HG03439 (cell line): ENCODE data around the gene AGBL1.

ENCODE experiments used
- ATAC-seq: cut with Tn5 transposase; IDR thresholded peaks from one replicate; pipeline ENCODE4 v1.9.1; 2021; ENCODE audit warnings: mild to moderate bottlenecking, moderate library complexity; ENCODE audit not compliant: unreplicated experiment

The AGBL1 gene

DNA sequence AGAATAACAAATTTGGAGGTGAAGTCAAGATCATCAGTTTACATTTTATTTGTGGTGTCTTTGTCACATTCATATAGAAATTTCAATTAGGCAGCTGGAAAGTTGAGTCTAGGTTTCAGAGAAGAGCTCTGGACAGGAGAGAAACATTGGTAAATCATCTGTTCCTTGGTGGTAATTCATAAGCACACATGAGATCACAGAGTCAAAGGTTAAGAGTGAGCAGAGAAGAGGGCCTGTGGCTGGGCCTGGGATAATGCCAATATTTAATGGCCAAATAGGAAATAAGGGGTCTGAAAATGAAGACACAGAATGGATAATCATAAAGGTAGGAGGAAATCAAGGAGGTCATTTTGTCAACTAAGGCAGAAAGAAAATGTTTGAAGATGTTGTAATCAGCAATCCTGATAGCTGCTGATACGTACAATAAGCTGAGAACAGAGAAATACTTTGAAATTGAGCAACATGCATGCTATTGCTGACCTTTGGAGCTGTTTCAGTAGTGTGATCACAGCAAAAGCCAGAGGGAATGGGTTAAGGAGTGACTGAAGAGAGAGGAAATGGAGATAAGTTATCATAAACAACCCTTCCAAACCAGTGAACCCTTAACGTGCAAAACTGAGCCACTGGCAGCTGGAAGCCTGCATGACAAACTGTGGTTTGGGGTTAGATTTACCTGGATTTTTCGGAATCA lies 692.8 kb downstream of the AGBL1 start:
- ATAC-seq, result no peak

DNA sequence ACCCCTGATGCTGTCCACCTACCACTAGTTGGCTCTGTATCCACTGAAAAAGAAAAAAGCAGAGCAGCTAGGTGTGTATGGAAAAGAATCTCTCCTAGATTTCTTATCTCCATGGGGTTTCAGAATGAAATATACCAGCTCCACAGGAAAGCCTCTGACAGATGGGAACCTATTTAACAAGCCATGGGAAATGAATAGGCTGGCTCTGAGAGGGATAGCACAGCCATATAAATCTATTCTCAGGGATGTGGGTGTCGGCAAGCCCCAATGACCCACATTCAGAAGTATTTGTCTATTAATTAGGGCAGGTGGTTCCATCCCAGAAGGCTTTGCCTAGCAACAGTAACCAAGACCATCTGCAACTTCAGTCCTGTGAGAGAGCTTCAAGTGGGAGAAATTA lies 694.1 kb downstream of the AGBL1 start:
- no peak for ATAC-seq

DNA sequence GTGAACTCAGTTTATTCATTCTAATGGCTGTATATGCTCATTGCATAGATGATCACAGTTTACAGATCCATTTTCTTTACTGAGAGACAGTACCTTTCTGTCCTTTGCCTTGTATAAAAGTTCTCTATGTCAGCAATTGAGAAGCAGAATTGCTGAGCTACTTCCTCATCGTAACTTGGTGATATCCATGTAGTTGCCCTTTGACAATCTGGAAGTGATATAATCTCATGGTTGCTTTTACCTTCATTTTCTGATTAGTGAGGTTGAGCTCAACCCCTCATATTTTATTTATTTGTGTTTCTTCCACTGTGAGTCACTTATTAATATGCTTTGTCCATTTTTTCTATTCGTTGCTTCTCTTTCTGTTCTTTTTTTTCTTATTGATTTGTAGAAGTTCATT lies 696.5 kb downstream of the AGBL1 start:
- ATAC-seq, result no peak

DNA sequence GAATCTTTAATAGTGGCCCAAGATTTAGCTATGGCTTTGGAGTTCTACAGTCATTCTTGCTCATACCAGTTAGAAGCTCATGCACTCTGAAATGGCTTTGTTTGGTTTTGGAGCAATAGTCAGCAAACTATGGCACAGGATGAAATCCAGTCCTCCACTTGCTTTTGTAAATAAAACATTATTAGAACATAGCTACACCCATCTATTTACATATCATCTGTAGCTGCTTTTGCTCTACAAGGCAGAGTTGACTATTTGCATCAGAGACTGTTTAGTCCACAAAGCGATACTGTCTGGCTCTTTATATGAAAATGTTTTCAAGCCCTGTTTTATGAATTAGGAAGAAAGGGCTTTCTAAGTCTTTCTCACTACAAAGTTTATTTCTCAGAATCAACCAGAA lies 716.9 kb downstream of the AGBL1 start:
- ATAC-seq, result no peak

DNA sequence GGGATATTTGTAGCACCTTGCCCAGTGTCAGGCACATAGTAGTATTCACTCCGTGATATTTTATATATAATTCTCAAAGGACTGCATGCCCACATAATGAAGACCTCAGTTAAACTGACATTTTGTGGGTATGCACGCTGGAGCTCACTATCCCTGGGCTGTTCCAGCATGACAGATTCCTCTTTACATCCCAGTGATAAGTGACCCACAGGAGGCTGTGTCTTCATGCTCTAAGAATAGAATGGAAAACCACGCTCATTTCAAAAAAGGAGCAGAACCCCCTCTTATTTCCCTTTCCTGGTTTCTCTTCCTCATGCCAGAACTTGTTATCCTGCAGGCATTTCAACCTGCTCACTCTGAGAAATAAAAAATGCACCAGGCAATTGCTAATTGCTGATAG lies 717.5 kb downstream of the AGBL1 start:
- ATAC-seq, result no peak

DNA sequence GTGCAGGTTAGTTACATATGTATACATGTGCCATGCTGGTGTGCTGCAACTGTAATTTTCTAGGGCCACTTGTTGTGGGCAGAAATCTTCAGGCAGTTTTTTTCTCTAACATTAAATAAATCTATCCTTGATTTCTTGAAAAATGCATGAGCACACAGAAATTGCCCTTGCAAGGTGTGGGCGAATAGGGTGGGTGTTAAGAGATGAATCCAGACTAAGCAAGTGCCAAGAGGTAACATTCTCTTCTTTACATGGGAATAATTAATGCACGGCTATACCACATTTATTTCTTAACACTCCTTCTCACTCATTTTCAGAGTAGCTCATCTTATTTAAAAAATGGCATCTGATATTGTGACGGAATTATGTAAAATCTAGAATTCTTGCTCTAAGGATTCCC lies 719.6 kb downstream of the AGBL1 start:
- no peak for ATAC-seq

DNA sequence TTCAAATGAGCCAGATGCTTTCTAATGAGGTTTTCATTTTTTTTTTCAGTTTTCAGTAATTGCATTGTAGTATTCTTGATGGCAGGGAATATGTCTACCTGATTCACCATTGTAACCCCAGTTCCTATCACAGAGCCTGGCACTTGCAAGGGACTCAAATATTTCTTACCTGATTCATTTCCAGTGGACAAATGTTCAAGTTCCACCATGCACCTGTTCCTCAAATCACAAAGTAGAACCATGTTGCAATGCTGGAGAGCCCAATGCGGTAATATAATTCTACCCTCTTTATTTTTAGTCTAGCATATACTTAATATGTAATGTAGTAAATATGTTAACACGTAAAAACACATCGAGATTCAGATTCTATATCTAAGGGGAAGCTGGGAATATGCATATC lies 722.6 kb downstream of the AGBL1 start:
- ATAC-seq, result no peak

DNA sequence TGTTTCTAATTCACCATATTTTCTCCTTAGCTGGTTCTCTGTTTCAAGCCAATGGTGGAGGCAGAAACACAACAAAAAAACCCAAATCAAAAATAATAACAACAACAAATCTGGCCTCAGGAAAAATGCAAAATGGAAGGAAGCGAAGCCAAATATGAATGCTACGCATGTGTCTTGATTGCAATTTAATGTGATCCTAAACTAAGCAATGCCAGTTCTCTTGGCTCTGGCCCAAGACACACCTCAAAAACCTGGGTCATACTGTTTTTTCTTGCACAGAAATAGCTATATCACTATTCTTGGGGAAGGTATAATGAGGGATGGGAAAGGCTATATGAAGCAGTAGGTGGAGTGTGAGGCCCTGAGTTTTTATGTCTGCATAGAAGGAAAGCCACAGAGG lies 724.7 kb downstream of the AGBL1 start:
- ATAC-seq, result no peak

DNA sequence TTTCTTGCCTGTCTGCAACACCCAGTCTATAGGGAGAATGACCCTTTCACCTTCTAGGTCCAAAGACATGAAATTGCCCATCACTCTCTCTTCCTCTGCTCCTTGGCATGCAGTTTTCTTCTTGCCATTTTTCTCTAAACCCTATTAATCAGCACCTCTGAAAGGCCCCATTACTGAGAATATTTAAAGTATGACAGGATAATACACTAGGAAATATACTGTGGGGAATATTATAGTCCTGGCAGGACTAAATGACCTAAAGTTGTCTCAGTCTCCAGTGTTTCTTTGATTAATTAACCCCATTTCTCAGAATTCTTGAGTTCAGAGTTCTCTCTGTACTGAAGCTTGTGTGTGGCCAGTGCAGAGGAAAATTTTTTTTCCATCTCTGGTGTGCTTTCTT lies 730.7 kb downstream of the AGBL1 start:
- no peak for ATAC-seq

DNA sequence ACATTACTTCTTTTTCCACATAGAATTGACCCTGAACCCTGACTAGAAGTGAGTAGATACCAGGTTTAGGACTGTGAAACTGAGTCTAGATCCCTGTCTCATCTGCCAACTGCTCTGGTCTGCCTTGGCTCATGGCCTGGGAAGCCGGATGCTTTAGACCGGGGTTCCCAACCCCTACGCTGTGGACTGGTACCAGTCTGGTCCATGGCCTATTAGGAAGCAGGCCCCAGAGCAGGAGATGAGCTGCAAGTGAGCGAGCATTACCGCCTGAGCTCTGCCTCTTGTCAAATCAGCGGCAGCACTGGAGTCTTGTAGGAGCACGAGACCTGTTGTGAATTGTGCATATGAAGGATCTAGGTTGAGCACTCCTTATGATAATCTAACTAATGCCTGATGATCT lies 734.2 kb downstream of the AGBL1 start:
- no peak for ATAC-seq

DNA sequence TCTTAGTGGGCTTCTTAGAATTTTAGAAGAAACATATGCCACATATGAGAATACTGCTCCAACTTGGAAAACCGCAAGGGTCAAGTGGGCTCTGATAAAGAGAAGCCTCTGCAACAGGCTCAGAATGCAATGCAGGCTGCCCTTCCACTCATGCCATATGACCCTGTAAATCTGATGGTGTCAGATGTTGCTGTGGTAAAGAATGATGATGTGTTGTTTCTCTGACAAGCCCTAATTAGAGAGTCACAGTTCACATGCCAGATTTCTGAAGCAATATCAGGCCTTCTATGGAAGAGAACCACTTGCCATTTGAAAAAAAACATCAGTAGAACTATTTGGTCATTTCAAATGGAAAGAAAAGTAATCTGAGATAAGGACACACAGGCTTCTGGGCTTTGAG lies 749.6 kb downstream of the AGBL1 start:
- ATAC-seq, result no peak

DNA sequence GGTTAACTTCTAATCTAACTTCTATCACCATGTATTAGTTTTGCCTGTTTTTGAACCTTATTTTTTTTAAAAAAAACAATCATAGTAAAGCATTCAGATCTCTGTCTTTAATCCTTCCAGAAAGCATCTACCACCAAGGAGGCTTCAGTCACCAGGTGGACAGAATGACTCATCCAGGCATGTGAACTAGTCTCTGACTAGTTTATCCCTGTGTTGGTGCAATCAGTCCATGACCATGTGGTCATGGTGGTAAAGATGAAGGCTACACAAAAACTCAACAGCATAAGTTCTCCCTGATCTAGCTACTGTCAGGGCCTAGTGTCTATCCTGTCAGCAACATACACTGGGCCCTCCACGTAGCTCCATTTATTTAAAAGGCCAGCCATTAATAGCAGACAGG lies 750.6 kb downstream of the AGBL1 start:
- ATAC-seq, result no peak

DNA sequence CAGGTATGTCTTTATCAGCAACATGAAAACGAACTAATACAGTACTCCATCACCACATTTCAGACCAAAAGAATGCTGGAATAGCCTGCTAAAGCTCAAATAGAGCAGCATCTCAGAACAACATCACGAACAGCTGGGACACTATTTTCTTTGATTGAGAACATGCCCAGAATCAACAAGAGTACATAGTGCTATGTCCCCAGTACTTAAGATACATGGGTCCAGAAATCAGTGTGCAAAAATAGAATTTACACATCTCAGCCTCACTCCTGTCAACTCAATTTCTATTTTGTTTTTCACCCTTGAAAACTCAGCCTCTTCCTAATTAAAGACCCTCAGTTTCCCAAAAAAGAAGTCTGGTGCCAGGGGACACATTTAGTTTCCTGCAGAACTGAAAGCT lies 753.9 kb downstream of the AGBL1 start:
- ATAC-seq, result no peak

DNA sequence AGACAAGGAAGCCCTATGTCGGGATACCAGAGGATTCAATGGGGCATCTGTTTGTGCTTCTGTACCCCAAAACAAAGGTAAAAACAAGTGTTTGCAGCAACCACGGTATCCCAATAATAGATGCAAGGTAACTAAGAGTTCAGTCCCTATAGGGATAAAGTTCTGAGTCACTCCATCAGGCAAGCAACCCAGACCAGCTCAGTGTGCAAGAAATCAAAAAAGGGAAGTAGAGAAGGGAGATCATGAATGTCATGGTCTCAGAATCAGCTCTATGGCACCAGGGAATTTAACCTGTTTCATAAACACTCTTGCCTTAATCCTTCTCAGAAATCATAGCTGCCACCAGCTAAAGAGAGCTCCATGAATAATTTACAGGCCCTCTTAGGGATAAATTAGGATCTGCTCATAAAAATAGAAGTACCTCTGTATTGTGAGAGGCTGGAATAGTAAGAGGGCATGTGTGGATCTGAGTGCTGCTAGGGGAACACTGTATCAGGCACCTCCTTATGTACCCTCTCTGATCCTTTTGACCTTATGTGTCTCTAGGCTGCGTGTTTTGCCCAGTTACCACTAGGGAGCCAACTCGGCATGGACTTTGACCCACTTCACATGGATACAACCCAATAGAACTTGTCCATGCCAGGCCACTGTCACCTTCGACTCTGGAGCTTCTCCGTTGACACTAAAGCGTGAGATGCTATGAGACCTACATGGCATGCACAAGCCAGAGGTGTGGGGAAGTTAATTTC lies 754.6 kb downstream of the AGBL1 start:
- no peak for ATAC-seq

DNA sequence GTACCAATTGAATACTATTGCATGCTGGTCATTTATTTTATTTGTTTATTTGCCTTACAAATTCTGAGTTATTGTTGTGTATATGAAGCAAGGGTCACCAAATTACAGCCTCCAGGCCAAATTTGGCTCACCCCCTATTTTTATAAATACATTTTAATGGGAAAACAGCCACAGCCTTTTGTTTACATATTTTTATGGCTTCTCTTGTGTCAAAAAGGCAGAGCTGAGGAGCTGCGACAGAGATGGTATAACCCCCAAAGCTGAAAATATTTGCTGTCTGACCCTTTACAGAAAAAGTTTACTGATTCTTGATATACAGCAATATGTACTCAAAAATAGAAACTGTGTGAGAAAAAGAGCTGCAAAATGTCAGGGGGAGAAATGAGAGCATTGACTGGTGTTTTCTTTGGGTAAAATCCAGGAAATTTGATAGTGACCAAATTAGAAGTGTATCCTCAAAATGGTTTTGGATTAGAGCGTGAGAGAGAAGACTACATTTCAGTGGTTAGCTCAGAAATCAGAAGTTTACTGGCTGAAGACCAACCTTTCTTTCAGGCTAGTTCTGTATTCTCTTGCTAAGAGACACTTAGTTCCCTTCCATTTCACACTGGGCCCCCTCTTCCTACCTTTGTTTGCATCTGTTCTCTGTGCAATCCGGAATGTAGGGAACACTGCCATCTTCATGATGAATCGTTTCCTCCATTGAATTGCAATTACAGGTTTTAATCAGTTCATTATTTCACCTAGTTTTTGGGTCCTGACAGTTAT lies 757.8 kb downstream of the AGBL1 start:
- ATAC-seq, result no peak

DNA sequence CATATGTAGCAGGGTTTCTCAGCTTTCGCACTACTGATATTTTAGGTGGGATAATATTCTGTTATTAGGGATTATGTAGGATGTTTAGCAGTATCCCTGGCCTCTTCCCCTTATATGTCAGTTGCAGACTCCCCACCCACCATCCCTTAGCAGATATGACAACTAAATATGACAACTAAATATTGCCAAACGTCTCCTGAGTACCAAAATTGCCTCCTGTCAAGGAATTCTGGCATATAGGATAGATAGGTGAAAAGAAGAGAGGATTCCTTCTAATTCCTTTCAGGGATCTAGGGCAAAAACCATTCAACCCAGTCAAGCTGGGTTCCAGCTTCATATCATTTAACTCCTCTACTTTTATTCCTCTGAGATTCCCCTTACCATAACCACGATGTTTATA lies 759.8 kb downstream of the AGBL1 start:
- no peak for ATAC-seq

DNA sequence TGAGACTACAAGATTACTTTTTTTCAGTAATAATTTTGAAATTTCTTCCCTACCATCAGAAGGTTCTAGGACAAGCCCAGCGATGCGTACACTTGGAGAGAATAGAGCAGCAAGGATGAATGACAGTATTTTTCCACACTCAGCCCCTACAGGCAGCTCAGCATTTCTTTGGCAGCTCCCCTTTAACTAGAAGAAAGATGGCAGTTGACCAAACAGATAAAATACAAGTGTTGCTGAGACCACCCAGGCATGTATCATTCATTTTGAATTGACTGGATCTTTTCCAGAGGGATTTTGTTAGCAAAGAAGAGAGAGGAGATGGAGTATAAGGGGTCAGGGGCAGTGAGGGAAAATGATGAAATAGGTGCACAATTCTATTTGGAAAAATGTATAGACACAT lies 761.3 kb downstream of the AGBL1 start:
- ATAC-seq, result no peak

DNA sequence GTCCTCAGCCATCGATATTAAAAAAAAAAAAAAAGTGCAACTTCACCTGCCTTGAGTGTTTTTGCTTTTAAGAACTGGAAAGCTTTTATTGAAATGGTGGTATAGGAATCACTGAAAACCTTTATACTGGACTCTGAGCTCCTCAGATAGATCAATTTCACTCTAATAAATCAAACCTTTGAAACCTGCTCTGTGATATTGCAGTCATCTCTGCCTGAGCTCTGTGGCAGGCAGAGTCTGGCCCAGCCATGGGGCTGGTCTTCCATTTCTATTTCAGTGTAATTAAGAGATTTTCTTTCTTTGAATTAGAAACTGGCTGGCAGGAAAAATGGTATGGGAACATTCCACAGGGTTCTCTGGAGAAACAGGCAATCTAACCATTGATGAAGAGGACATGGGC lies 762.5 kb downstream of the AGBL1 start:
- ATAC-seq, result no peak

DNA sequence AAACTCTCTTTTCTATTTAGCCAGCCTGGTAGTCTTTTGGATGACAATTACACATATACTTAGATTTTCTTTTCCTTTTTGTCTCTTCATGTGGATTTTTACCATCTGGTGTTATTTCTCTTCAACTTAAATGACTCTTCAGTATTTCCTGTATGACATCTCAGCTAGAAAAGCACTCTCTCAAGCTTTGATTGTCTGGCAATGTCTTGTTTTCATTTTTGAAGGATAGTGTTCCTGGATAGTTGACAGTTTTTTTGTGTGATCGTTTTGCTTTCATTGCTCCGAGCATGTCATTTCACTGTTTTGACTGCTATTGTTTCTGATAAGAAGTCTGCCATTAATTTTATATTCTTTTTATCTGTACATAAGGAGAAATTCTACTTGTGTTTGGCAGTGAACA lies 766.4 kb downstream of the AGBL1 start:
- ATAC-seq, result no peak

DNA sequence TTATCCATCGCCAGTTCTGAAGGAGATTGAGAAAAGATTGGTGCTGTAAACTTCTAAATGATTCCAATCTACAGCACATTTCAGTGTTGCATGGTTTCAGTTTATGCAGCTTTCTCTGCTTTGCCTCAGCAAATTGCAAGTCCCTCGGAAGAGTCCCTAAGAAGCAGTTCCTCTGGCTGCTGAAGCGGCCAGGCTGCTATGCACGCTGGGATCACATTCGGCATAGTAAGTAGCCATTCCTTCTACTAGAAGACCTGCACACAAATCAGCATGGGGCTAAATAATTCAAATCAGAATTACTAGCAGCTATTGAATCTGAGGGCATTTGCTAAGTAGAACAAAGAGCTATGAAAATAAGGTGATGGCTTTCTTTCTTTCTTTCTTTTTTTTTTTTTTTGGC lies 769.5 kb downstream of the AGBL1 start:
- no peak for ATAC-seq

DNA sequence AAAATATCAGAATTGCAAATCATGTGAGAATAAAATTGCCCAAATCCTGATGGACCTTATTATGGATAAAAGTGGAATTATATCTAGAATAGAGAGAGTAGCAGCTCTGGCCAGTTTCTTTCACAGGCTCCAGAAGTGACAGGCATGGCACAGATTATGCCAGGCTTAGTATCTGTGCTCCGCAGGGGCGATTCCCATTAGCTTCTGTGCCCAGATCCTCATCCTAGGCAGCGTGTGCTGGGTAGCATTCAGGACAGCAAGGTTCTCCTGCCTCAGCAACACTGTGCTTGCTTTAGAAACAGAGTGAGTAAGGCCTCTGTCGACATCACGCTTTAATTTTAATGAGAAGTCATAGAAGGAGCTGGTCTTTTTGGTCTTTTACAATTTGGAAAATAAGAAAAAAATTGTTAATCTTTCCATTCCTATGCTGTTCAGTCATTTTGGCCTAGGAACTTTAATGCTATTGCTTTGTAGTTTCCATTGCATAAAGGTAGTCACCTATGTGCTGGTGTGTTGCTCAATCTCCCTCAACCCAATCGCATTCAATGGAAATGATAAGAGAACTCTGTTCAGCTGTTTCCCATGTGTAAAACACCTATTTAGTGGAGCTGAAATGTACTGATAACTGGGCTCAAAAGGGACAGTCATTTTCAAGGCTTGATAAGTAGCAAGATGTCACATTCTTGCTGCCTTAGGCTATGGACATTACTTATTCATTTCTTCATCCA lies 770.1 kb downstream of the AGBL1 start:
- ATAC-seq, result no peak
